Mucosa of rectum (tissue), 2 donors: ENCODE data around the gene CSTPP1.
"Not testable (repeated sequence)": the region's sequence is repeated elsewhere in the genome, so short reads cannot be mapped to it uniquely, and the experiment has no call there.

Experiments used
- H3K27ac ChIP-seq, 2 donors: one replicate each; pipeline ENCODE4 v1.7.0; 2013; ENCODE audit warnings: inconsistent platforms in 2 of 2, low read depth in 2 of 2, low read length in 2 of 2
- H3K27me3 ChIP-seq, 2 donors: one replicate each; pipeline ENCODE4 v1.7.0; 2013; ENCODE audit warnings: low read length in 2 of 2; ENCODE audit not compliant: control insufficient read depth in 2 of 2, insufficient read depth in 2 of 2
- H3K36me3 ChIP-seq, 2 donors: one replicate each; pipeline ENCODE4 v1.7.0; 2013; ENCODE audit warnings: low read length in 2 of 2; ENCODE audit not compliant: control insufficient read depth in 2 of 2, insufficient read depth in 2 of 2
- H3K4me1 ChIP-seq, 2 donors: one replicate each; pipeline ENCODE4 v1.7.0; 2013; ENCODE audit warnings: low read length in 2 of 2, mild to moderate bottlenecking in 1 of 2; ENCODE audit not compliant: control insufficient read depth in 2 of 2, insufficient read depth in 2 of 2
- H3K4me3 ChIP-seq, 2 donors: one replicate each; pipeline ENCODE4 v1.7.0; 2013; ENCODE audit warnings: low read length in 2 of 2
- H3K9ac ChIP-seq, 2 donors: one replicate each; pipeline ENCODE4 v1.7.0; 2013; ENCODE audit warnings: low read length in 2 of 2, low read depth in 1 of 2, mild to moderate bottlenecking in 1 of 2
- H3K9me3 ChIP-seq, 2 donors: one replicate each; pipeline ENCODE4 v1.7.0; 2013; ENCODE audit warnings: low read length in 2 of 2; ENCODE audit not compliant: control insufficient read depth in 2 of 2
- donor health status: healthy.
- donor health status: Normal muscosa, but diverticular disease.

The CSTPP1 gene

DNA sequence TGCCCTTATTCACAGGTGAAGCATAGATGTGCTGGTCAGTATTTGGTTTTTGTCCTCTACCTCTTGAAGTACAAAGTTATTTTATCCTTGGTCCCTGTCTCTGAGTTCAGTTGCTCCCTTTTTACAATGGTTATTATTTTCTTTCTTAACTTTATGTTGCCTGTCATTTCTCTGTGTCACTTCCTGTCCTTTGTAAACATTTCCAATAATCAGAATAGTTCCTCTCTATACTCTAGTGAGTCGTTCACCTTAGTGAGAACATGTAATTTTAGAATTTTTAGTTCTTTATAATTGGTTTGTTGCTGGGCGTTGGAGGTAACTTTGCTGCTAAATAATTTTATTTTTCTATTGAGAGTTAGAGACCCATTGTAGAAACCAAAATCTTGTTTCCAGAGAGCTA is 16.0 kb downstream of the CSTPP1 start:
- Histone ChIP-seq H3K27ac (no peak overlapping the region), H3K9ac (no peak overlapping the region), H3K9me3 (no peaks in the 10 kb centered on the region), H3K27me3 (no peaks in the 10 kb centered on the region), H3K4me1 (peaks cover 9 to 13% of the 10 kb centered on the region in 2 donors), H3K36me3 (peaks cover 0 to 4% of the 10 kb centered on the region in 2 donors), H3K4me3 (no peak overlapping the region)

DNA sequence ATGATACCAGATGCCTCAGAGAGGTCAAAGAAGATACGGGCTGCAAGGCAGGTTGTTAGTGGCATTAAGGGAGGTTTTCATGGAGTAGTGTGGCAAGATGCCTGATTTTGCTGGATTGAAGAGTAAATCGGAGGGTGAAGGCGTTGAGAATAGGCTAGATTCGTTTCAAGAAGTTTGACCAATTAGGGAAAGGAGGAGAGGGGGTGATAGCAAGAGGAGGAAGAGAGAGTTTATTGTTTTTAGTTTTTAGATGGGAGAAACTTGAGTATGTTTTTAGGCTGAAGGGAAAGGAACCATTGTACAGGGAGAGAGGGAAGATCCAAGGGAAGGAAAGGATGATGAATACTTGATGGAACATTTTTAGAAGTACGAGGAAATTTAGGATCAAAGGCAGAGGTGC is 16.5 kb downstream of the CSTPP1 start:
- Histone ChIP-seq H3K27me3 (no peaks in the 10 kb centered on the region), H3K4me1 (peaks cover 6 to 8% of the 10 kb centered on the region in 2 donors), H3K36me3 (peaks cover 0 to 4% of the 10 kb centered on the region in 2 donors)

DNA sequence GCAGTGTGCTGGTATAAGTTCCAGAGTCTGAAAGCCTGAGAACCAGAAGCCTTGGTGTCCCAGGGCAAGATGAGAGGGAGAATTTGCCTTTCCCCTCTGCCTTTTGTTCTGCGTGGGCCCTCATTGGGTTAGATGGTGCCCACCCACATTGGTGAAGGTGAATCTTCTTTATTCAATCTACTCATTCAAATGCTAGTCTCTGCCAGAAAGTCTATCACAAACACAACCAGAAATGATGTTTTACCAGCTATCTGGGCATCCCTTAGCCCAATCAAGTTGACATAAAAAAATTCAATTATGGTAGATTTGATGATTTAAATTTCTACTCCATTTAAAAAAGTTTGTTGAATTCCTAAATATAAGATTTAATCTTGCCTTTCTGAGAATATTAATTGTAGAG is 22.2 kb downstream of the CSTPP1 start:
- no peak overlapping the region for H3K27ac ChIP-seq
- H3K9ac ChIP-seq, result no peak overlapping the region
- H3K4me1 ChIP-seq, result no peaks in the 10 kb centered on the region
- no peaks in the 10 kb centered on the region for H3K27me3 ChIP-seq
- no peaks in the 10 kb centered on the region for H3K9me3 ChIP-seq
- no peak overlapping the region for H3K4me3 ChIP-seq
- H3K36me3 ChIP-seq, result peaks cover 0 to 3% of the 10 kb centered on the region in 2 donors

More for the DNA sequence above, 16.5 kb downstream of the CSTPP1 start:
- Histone ChIP-seq H3K9me3 (no peaks in the 10 kb centered on the region), H3K4me3 (no peak overlapping the region), H3K9ac (no peak overlapping the region), H3K27ac (no peak overlapping the region)

DNA sequence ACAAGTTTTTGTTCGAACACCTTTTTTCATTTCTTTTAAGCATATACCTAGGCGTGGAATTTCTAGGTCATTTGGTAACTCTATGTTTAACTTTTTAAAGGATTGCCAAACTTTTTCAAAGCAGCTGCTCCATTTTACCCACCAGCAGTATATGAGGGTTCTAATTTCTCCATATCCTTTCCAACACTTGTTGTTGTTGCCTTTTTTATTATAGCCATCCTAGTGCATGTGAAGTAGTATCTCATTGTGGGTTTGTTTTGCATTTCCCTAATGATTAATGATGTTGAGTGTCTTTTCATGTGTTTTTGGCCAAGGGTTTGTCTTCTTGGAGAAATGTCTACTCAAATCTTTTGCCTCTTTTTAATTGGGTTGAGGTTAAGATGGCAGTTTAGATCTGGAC is 24.5 kb downstream of the CSTPP1 start:
- H3K4me1 ChIP-seq, result no peaks in the 10 kb centered on the region
- H3K36me3 ChIP-seq, result peaks cover 0 to 3% of the 10 kb centered on the region in 2 donors
- no peak overlapping the region for H3K4me3 ChIP-seq
- no peak overlapping the region for H3K9ac ChIP-seq
- H3K9me3 ChIP-seq, result no peaks in the 10 kb centered on the region
- H3K27me3 ChIP-seq, result no peaks in the 10 kb centered on the region
- H3K27ac ChIP-seq, result no peak overlapping the region

DNA sequence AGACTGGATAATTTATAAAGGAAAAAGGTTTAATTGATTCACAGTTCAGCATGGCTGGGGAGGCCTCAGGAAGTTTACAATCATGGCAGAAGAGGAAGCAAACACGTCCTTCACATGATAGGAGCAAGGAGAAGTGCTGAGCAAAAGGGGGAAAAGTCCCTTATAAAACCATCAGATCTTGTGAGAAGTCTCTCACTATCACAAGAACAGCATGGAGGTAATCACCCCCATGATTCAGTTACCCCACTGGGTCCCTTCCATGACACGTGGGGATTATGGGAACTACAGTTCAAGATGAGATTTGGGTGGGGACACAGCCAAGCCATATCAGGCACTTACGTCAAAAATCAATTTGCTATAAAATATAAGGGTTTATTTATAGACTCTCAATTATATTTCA is 25.3 kb downstream of the CSTPP1 start:
- not testable (repeated sequence) for H3K9me3 ChIP-seq, H3K4me1 ChIP-seq, H3K9ac ChIP-seq, H3K36me3 ChIP-seq, H3K27ac ChIP-seq, H3K4me3 ChIP-seq, H3K27me3 ChIP-seq

DNA sequence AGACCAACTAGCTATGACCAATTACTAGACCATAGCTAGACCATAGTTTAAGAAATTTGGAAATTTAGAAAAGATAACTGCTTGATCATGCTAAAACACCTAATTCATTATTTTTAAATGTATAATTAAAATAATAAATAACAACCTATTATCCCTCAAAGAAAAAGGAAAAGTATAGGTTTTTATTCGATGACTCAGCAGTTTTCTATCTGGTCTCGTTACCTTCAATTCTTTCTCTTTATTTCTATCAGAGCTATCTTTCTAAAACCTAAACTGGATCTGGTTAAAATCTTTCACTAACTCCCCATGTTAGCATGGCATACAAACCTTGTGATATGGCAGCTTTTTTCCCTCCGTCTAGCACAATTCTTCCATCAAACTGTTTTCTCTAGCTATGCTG is 27.3 kb downstream of the CSTPP1 start:
- H3K4me1 ChIP-seq, result no peaks in the 10 kb centered on the region
- H3K27me3 ChIP-seq, result no peaks in the 10 kb centered on the region
- no peaks in the 10 kb centered on the region for H3K9me3 ChIP-seq
- no peak overlapping the region for H3K4me3 ChIP-seq
- H3K27ac ChIP-seq, result no peak overlapping the region
- no peak overlapping the region for H3K9ac ChIP-seq
- H3K36me3 ChIP-seq, result no peaks in the 10 kb centered on the region

DNA sequence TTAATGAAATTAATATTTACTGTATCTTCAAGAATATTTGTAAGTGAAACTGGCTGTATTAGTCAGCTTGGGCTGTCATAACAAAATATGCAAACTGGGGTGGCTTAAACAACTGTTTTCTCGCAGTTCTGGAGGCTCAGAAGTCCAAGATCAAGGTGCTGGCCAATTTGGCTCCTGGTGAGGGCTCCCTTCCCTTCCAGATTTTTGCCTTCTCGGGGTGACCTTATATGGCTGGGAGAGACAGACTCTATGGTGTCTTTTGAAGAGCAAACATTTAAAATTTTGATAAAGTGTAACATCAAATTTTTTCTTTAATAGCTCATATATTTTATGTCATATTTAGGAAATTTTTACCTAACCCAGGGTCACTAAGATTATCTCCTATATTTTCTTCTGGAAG is 30.2 kb downstream of the CSTPP1 start:
- no peak overlapping the region for H3K4me3 ChIP-seq
- H3K36me3 ChIP-seq, result no peaks in the 10 kb centered on the region
- no peaks in the 10 kb centered on the region for H3K4me1 ChIP-seq
- no peak overlapping the region for H3K9ac ChIP-seq
- no peaks in the 10 kb centered on the region for H3K9me3 ChIP-seq
- H3K27me3 ChIP-seq, result no peaks in the 10 kb centered on the region
- no peak overlapping the region for H3K27ac ChIP-seq

DNA sequence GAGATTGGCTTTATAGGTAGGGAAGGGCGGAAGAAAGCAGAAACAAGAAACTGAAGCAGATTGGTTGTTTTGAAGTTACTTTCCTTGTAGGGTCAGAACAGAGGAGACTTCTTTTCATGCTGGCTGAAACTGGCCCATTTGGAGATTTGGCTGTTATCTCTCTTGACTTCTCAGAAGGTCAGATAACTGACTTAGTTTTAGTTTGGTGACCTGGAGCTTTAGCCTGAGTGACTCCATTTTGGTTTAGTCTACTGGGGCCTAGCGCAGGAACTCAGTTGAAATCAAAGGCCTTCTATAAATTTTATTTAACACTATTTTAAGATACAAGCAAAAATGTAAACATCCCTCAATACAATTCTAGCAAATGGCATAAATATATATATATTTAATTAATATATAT is 31.4 kb downstream of the CSTPP1 start:
- H3K4me1 ChIP-seq, result peaks cover 3 to 4% of the 10 kb centered on the region in 2 donors
- no peak overlapping the region for H3K27ac ChIP-seq
- no peak overlapping the region for H3K4me3 ChIP-seq
- H3K9ac ChIP-seq, result no peak overlapping the region
- no peaks in the 10 kb centered on the region for H3K36me3 ChIP-seq
- no peaks in the 10 kb centered on the region for H3K27me3 ChIP-seq
- H3K9me3 ChIP-seq, result no peaks in the 10 kb centered on the region

DNA sequence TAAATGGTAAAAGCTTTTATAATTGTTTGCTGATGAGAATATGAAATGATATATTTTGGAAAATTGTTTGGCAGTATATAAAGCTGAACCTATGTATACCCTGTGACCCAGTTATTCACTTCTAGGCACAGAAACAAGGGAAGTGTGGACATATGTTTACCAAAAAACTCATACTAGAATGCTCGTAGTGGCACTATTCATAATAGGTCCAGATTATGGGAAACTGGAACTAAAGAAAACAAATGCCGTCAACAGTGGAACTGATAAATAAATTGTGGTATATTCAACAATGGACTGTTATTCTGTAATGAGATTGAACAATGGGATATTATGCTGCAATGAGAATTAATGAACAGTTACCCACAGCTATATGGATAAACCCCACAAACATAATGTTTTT is 32.8 kb downstream of the CSTPP1 start:
- no peaks in the 10 kb centered on the region for H3K36me3 ChIP-seq
- no peaks in the 10 kb centered on the region for H3K9me3 ChIP-seq
- H3K4me3 ChIP-seq, result no peak overlapping the region
- no peak overlapping the region for H3K9ac ChIP-seq
- no peak overlapping the region for H3K27ac ChIP-seq
- no peaks in the 10 kb centered on the region for H3K27me3 ChIP-seq
- H3K4me1 ChIP-seq, result peaks cover 3 to 4% of the 10 kb centered on the region in 2 donors

DNA sequence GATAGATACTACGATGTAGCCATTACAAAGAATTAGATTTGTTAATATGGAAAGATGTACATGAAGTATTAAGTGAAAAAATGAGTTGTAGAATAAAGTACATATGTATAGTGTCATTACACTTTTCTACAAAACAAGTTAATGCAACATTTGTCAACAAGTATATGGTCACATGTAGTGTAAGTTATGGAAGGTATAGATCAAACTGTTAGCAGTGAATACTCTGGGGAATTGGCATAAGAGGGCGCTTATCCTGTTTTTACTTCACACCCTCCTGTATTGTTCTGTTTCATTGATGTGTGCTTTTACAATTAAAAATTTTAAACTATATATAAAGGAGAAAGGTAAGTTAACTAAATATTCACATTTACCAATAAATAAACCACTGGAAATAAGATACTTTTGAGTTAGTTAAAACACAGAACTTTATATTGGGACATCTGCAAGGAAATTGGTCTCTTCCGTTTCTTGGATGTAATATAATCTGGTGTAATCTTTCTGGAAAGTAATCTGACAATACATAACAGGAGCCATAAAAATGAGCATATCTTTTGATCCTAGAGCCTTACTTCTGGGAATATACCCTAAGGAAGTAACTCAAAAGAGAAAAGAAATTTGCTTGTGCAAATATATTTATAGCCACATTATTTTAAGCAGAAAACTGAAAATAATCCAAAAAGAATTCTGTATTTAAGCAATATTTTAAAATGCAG is 34.5 kb downstream of the CSTPP1 start:
- H3K27ac ChIP-seq, result no peak overlapping the region

More for the DNA sequence above, 34.5 kb downstream of the CSTPP1 start:
- Histone ChIP-seq H3K27me3 (no peaks in the 10 kb centered on the region), H3K9me3 (no peaks in the 10 kb centered on the region), H3K9ac (no peak overlapping the region), H3K36me3 (no peaks in the 10 kb centered on the region), H3K4me1 (peaks cover 3 to 4% of the 10 kb centered on the region in 2 donors), H3K4me3 (no peak overlapping the region)
